ENCODE results near the gene OR10J4. TPM values are rescaled to one million over a fixed set of nuclear protein-coding genes. Genes with fewer than 3 reads are reported as not detected.
"Not testable (repeated sequence)": the region's sequence is repeated elsewhere in the genome, so short reads cannot be mapped to it uniquely, and the experiment has no call there.

The OR10J4 gene
- total RNA-seq, 1 experiment from 2014 or later = not detected

- ChIA-PET POLR2A (ENCODE audit: unreplicated experiment) (no interaction called here), CTCF (no interaction called here)
- TF ChIP-seq CTCF (conservative IDR thresholded peaks at IDR 0.05) = no peak
- TF ChIP-seq EZH2 (IDR thresholded peaks at IDR 0.05; ENCODE audit: low read depth) = no peak
- Histone ChIP-seq H3K27ac (no peak overlapping the region), H3K36me3 (ENCODE audit: low read depth) (no peaks in the 10 kb centered on the region), H3F3A (ENCODE audit: insufficient read depth, low read depth) (no peaks in the 10 kb centered on the region), H2AFZ (no peak overlapping the region), H3K27me3 (ENCODE audit: insufficient read depth, low read depth) (no peaks in the 10 kb centered on the region), H3K4me2 (no peak overlapping the region), H3K9me2 (ENCODE audit: insufficient read depth) (no peaks in the 10 kb centered on the region; the same call in 1 of the 2 replicates), H3K4me1 (replicated peaks; ENCODE audit: insufficient read depth) (no peaks in the 10 kb centered on the region), H3K4me3 (no peak overlapping the region), H3K79me2 (ENCODE audit: low read depth) (no peaks in the 10 kb centered on the region), H4K20me1 (ENCODE audit: insufficient read depth) (no peaks in the 10 kb centered on the region), H3K9me3 (ENCODE audit: insufficient read depth, low read depth) (no peaks in the 10 kb centered on the region)
- no peak for DNase-seq
- no TSS peak for BruUV-seq (replicated peaks)
- intact Hi-C loops (cut with micrococcal nuclease; ENCODE audit: unreplicated experiment) = no loop called here
These were observed 16.2 kb downstream of the OR10J4 start for GRCh38 chr1:159448181-159448580.

GRCh38 chr1:159449605-159450004 is 17.6 kb downstream of the OR10J4 start:
- CTCF ChIA-PET = not testable (repeated sequence)

GRCh38 chr1:159459551-159459950 is 27.5 kb downstream of the OR10J4 start:
- no peak overlapping the region for H3K27ac ChIP-seq
- no peak overlapping the region for H3K4me2 ChIP-seq
- no peaks in the 10 kb centered on the region for H3K36me3 ChIP-seq (ENCODE audit: low read depth)
- no peaks in the 10 kb centered on the region for H3K4me1 ChIP-seq (replicated peaks; ENCODE audit: insufficient read depth)
- BruUV-seq (replicated peaks) = no TSS peak
- DNase-seq = no peak
- CTCF ChIA-PET = no interaction called here
- H3F3A ChIP-seq (ENCODE audit: insufficient read depth, low read depth) = no peaks in the 10 kb centered on the region
- H3K9me3 ChIP-seq (ENCODE audit: insufficient read depth, low read depth) = no peaks in the 10 kb centered on the region
- H3K4me3 ChIP-seq = no peak overlapping the region
- no peaks in the 10 kb centered on the region for H4K20me1 ChIP-seq (ENCODE audit: insufficient read depth)
- intact Hi-C loops (cut with micrococcal nuclease; ENCODE audit: unreplicated experiment) = no loop called here
- H3K27me3 ChIP-seq (ENCODE audit: insufficient read depth, low read depth) = no peaks in the 10 kb centered on the region
- H3K79me2 ChIP-seq (ENCODE audit: low read depth) = no peaks in the 10 kb centered on the region
- TF ChIP-seq EZH2 (IDR thresholded peaks at IDR 0.05; ENCODE audit: low read depth) (no peak), CTCF (conservative IDR thresholded peaks at IDR 0.05) (no peak)
- no peak overlapping the region for H2AFZ ChIP-seq
- POLR2A ChIA-PET (ENCODE audit: unreplicated experiment) = no interaction called here
- H3K9me2 ChIP-seq (ENCODE audit: insufficient read depth) = no peaks in the 10 kb centered on the region

More at GRCh38 chr1:159449605-159450004, 17.6 kb downstream of the OR10J4 start:
- H3K27ac ChIP-seq; H3K4me1 ChIP-seq (replicated peaks; ENCODE audit: insufficient read depth); H3F3A ChIP-seq (ENCODE audit: insufficient read depth, low read depth); H3K79me2 ChIP-seq (ENCODE audit: low read depth); DNase-seq; H3K36me3 ChIP-seq (ENCODE audit: low read depth); H3K4me3 ChIP-seq; intact Hi-C loops (cut with micrococcal nuclease; ENCODE audit: unreplicated experiment); H3K4me2 ChIP-seq; H3K9me3 ChIP-seq (ENCODE audit: insufficient read depth, low read depth); H2AFZ ChIP-seq; BruUV-seq (replicated peaks); H3K9me2 ChIP-seq (ENCODE audit: insufficient read depth); H4K20me1 ChIP-seq (ENCODE audit: insufficient read depth); H3K27me3 ChIP-seq (ENCODE audit: insufficient read depth, low read depth); POLR2A ChIA-PET (ENCODE audit: unreplicated experiment): not testable (repeated sequence)

- no peak overlapping the region for H2AFZ ChIP-seq
- CTCF ChIA-PET = no interaction called here
- H4K20me1 ChIP-seq (ENCODE audit: insufficient read depth) = no peaks in the 10 kb centered on the region
- no peaks in the 10 kb centered on the region for H3F3A ChIP-seq (ENCODE audit: insufficient read depth, low read depth)
- BruUV-seq (replicated peaks) = no TSS peak
- no peak overlapping the region for H3K4me3 ChIP-seq
- no peak for DNase-seq
- intact Hi-C loops (cut with micrococcal nuclease; ENCODE audit: unreplicated experiment) = no loop called here
- H3K9me2 ChIP-seq (ENCODE audit: insufficient read depth) = no peaks in the 10 kb centered on the region
- no peak overlapping the region for H3K27ac ChIP-seq
- no peaks in the 10 kb centered on the region for H3K4me1 ChIP-seq (replicated peaks; ENCODE audit: insufficient read depth)
- no peaks in the 10 kb centered on the region for H3K79me2 ChIP-seq (ENCODE audit: low read depth)
- H3K9me3 ChIP-seq (ENCODE audit: insufficient read depth, low read depth) = no peaks in the 10 kb centered on the region
- H3K4me2 ChIP-seq = peak overlapping the region; percentile 29; the same call in 1 of the 2 replicates
- POLR2A ChIA-PET (ENCODE audit: unreplicated experiment) = no interaction called here
- no peak for TF ChIP-seq EZH2 (IDR thresholded peaks at IDR 0.05; ENCODE audit: low read depth)
- no peak for TF ChIP-seq CTCF (conservative IDR thresholded peaks at IDR 0.05)
- no peaks in the 10 kb centered on the region; the same call in 1 of the 2 replicates for H3K27me3 ChIP-seq (ENCODE audit: insufficient read depth, low read depth)
- no peaks in the 10 kb centered on the region for H3K36me3 ChIP-seq (ENCODE audit: low read depth)
These were observed 33.2 kb downstream of the OR10J4 start for GRCh38 chr1:159465191-159465603.

Data from PC-9 (cell line).